Measurements from ENCODE around the gene TTC12. TPM values are rescaled to one million over a fixed set of nuclear protein-coding genes. Genes with fewer than 3 reads are reported as not detected.
A peak's percentile ranks its signal among the peaks of the same experiment; 100 is the strongest.

The TTC12 gene
- total RNA-seq, 1 donor from 2014 or later = 21.6 TPM

- Mint-ChIP-seq H3K36me3 (ENCODE audit: low read depth) (peaks cover 34% of the 10 kb centered on the region), H3K27ac (ENCODE audit: unreplicated experiment) (no peak overlapping the region), H3K4me3 (no peak overlapping the region), H3K4me1 (no peaks in the 10 kb centered on the region), H3K9me3 (no peaks in the 10 kb centered on the region), H3K27me3 (ENCODE audit: low read depth) (no peaks in the 10 kb centered on the region)
- no peak for DNase-seq (ENCODE audit: low read depth, low spot score)
- no peak for TF ChIP-seq CTCF (conservative IDR thresholded peaks at IDR 0.05)
These were observed 36.1 kb downstream of the TTC12 start for GRCh38 chr11:113350336-113351067.

- TF ChIP-seq CTCF (conservative IDR thresholded peaks at IDR 0.05) = no peak
- Mint-ChIP-seq H3K27me3 (ENCODE audit: low read depth) (no peaks in the 10 kb centered on the region), H3K4me3 (no peak overlapping the region), H3K36me3 (ENCODE audit: low read depth) (peaks cover 38% of the 10 kb centered on the region), H3K4me1 (no peaks in the 10 kb centered on the region), H3K27ac (ENCODE audit: unreplicated experiment) (no peak overlapping the region), H3K9me3 (peaks cover 3% of the 10 kb centered on the region)
- no peak for DNase-seq (ENCODE audit: low read depth, low spot score)
These were observed 36.7 kb downstream of the TTC12 start for GRCh38 chr11:113351068-113351450.

- H3K27ac Mint-ChIP-seq (ENCODE audit: unreplicated experiment) = peak overlapping the region; percentile 44
These were observed 37.1 kb downstream of the TTC12 start for GRCh38 chr11:113351480-113351879.

GRCh38 chr11:113356203-113356602 lies 41.8 kb downstream of the TTC12 start:
- peaks cover 61% of the 10 kb centered on the region for H3K36me3 Mint-ChIP-seq (ENCODE audit: low read depth)

More at GRCh38 chr11:113351480-113351879, 37.1 kb downstream of the TTC12 start:
- Mint-ChIP-seq H3K4me1 (no peaks in the 10 kb centered on the region), H3K9me3 (peaks cover 5% of the 10 kb centered on the region), H3K36me3 (ENCODE audit: low read depth) (peaks cover 42% of the 10 kb centered on the region), H3K27me3 (ENCODE audit: low read depth) (no peaks in the 10 kb centered on the region), H3K4me3 (no peak overlapping the region)
- TF ChIP-seq CTCF (conservative IDR thresholded peaks at IDR 0.05) = no peak
- DNase-seq (ENCODE audit: low read depth, low spot score) = no peak

GRCh38 chr11:113363406-113363805 lies 49.0 kb downstream of the TTC12 start:
- Mint-ChIP-seq H3K36me3 (ENCODE audit: low read depth) (peaks cover 17% of the 10 kb centered on the region), H3K27me3 (ENCODE audit: low read depth) (no peaks in the 10 kb centered on the region), H3K4me3 (no peak overlapping the region), H3K9me3 (no peaks in the 10 kb centered on the region), H3K4me1 (no peaks in the 10 kb centered on the region), H3K27ac (ENCODE audit: unreplicated experiment) (no peak overlapping the region)
- no peak for DNase-seq (ENCODE audit: low read depth, low spot score)
- TF ChIP-seq CTCF (conservative IDR thresholded peaks at IDR 0.05) = no peak

More at GRCh38 chr11:113356203-113356602, 41.8 kb downstream of the TTC12 start:
- no peak for TF ChIP-seq CTCF (conservative IDR thresholded peaks at IDR 0.05)
- Mint-ChIP-seq H3K4me3 (no peak overlapping the region), H3K4me1 (no peaks in the 10 kb centered on the region), H3K27ac (ENCODE audit: unreplicated experiment) (no peak overlapping the region), H3K9me3 (peaks cover 12% of the 10 kb centered on the region), H3K27me3 (ENCODE audit: low read depth) (no peaks in the 10 kb centered on the region)
- DNase-seq (ENCODE audit: low read depth, low spot score) = no peak

All from neural crest cell (in vitro differentiated cells).